ENCODE measurements around the gene FRMD4A. TPM values are rescaled to one million over a fixed set of nuclear protein-coding genes. Genes with fewer than 3 reads are reported as not detected.

Gene FRMD4A
- total and polyA plus RNA-seq, 10 of the 15 experiments (the other 5 are each of a cell fraction or from before 2014, with no cell fraction given), result 17.8 to 75.2 (median 39.1) TPM

DNA sequence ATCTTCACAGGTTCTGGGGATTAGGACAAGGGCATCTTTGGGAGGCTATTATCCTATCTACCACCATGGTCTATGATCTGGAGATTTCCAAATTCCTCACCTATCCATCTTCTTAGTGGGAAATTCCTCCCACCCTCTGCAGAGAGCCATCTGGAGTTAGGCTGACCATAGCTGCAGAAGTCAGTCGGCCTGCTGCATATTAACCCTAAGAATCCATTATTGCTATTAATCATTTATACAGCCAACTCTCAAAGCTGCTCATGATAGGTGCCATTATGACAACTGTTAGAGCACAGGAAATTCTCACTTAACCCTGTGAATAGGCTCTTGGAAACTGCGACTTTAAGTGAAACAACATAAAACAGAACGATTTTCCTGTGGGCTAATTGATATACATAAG, 60.4 kb downstream of the FRMD4A start:
- no TSS peak for BruUV-seq (replicated peaks)
- 12% methylated on average over 3 of the region's 3 CpGs for WGBS (ENCODE audit: insufficient coverage, insufficient replicate concordance, low lambda C conversion rate, missing lambda C conversion rate)
- SMC1A ChIA-PET (ENCODE audit: uncharacterized antibody, unreplicated experiment), result no interaction called here
- FAIRE-seq (no peak), DNase-seq (ENCODE audit: low read depth, low spot score) (no peak), ATAC-seq (no peak)
- Histone ChIP-seq H3K27me3 (replicated peaks in 1 of 2; ENCODE audit: control insufficient read depth in 2 of 2, insufficient read depth in 2 of 2, low read length in 1 of 2) (no peaks in the 10 kb centered on the region; a peak in 3 of 4 replicates), H3K36me3 (ENCODE audit: control insufficient read depth in 2 of 2, insufficient read depth in 2 of 2, low read length in 1 of 2) (no peaks in the 10 kb centered on the region), H2AFZ (ENCODE audit: control insufficient read depth, low read depth, low read length) (no peak overlapping the region), H3K4me3 (no peak overlapping the region), H3K9me3 (replicated peaks; ENCODE audit: control insufficient read depth, insufficient read depth, low read length) (no peaks in the 10 kb centered on the region; the same call in 2 of the 3 replicates), H3K4me2 (ENCODE audit: control insufficient read depth, insufficient read depth) (no peak overlapping the region), H3K27ac (ENCODE audit: control insufficient read depth, insufficient read depth) (no peak overlapping the region), H3K9ac (ENCODE audit: control insufficient read depth, insufficient read depth, low read length) (no peak overlapping the region), H3K4me1 (ENCODE audit: control insufficient read depth, insufficient read depth, low read length) (no peaks in the 10 kb centered on the region), H4K20me1 (ENCODE audit: control insufficient read depth, insufficient read depth) (no peaks in the 10 kb centered on the region), H3K79me2 (ENCODE audit: control insufficient read depth, insufficient read depth, low read length) (no peaks in the 10 kb centered on the region)
- CTCF ChIA-PET, result no interaction called here
- intact Hi-C loops (cut with micrococcal nuclease; ENCODE audit: unreplicated experiment), result no loop called here
- POLR2A ChIA-PET, result no interaction called here
- RAD21 ChIA-PET (ENCODE audit: unreplicated experiment), result no interaction called here
- in situ Hi-C loops (cut with MboI), result no loop called here
- TF ChIP-seq RAD51 (IDR thresholded peaks at IDR 0.05) (no peak), RELA (IDR thresholded peaks at IDR 0.05; ENCODE audit: borderline replicate concordance, partially characterized antibody) (no peak), HDAC2 (IDR thresholded peaks at IDR 0.05) (no peak), LARP7 (IDR thresholded peaks at IDR 0.05) (no peak)
- TF ChIP-seq, protein P1, sequence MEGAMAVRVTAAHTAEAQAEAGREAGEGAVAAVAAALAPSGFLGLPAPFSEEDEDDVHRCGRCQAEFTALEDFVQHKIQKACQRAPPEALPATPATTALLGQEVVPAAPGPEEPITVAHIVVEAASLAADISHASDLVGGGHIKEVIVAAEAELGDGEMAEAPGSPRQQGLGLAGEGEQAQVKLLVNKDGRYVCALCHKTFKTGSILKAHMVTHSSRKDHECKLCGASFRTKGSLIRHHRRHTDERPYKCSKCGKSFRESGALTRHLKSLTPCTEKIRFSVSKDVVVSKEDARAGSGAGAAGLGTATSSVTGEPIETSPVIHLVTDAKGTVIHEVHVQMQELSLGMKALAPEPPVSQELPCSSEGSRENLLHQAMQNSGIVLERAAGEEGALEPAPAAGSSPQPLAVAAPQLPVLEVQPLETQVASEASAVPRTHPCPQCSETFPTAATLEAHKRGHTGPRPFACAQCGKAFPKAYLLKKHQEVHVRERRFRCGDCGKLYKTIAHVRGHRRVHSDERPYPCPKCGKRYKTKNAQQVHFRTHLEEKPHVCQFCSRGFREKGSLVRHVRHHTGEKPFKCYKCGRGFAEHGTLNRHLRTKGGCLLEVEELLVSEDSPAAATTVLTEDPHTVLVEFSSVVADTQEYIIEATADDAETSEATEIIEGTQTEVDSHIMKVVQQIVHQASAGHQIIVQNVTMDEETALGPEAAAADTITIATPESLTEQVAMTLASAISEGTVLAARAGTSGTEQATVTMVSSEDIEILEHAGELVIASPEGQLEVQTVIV (IDR thresholded peaks at IDR 0.05; ENCODE audit: borderline replicate concordance, partially characterized antibody), result no peak
- TF ChIP-seq, protein P2, sequence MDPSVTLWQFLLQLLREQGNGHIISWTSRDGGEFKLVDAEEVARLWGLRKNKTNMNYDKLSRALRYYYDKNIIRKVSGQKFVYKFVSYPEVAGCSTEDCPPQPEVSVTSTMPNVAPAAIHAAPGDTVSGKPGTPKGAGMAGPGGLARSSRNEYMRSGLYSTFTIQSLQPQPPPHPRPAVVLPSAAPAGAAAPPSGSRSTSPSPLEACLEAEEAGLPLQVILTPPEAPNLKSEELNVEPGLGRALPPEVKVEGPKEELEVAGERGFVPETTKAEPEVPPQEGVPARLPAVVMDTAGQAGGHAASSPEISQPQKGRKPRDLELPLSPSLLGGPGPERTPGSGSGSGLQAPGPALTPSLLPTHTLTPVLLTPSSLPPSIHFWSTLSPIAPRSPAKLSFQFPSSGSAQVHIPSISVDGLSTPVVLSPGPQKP (IDR thresholded peaks at IDR 0.05; ENCODE audit: low read depth, low read length), result no peak

Data from GM12878 (cell line).